ENCODE results near the gene ASCL3.
"Not testable (repeated sequence)": the region's sequence is repeated elsewhere in the genome, so short reads cannot be mapped to it uniquely, and the experiment has no call there.

The ASCL3 gene

DNA sequence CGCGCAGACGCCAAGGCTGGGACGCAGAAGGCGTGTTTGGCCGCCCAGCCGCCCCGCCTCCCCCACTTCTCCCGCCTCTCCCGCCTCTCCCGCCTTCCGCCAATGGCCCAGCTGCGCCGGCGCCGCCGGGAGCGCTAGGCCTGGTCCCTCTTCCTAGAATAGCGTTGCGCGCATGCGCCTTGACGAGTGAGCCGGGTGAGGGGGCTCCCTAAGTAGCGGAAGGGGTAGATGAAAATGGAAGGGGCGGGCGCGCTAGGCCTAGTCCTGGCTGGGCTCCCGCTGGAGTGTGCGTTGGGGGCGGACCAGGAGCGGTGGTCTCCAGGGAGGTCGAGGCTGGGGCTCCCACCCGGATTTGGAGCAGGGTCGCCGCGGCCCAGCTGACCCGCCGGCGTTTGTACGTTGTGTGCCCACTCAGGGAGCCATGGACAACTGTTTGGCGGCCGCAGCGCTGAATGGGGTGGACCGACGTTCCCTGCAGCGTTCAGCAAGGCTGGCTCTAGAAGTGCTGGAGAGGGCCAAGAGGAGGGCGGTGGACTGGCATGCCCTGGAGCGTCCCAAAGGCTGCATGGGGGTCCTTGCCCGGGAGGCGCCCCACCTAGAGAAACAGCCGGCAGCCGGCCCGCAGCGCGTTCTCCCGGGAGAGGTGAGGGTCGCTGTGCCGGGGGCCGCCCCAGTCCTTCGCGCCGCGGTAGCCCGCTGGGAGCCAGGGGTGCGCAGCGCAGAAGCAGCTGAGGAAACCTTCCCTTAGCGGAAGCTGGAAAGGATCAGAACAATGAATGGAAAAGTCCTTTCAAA lies 31.6 kb downstream of the ASCL3 start, which contains the start of gene AKIP1:
Gene AKIP1, plus strand, starts transcription at position 161 of the 795 bp plus-strand sequence. Its CDS starts 261 bp downstream, at position 422.
- DNase-seq (ENCODE audit: low spot score): peak; percentile 93
- TF ChIP-seq, protein P1, sequence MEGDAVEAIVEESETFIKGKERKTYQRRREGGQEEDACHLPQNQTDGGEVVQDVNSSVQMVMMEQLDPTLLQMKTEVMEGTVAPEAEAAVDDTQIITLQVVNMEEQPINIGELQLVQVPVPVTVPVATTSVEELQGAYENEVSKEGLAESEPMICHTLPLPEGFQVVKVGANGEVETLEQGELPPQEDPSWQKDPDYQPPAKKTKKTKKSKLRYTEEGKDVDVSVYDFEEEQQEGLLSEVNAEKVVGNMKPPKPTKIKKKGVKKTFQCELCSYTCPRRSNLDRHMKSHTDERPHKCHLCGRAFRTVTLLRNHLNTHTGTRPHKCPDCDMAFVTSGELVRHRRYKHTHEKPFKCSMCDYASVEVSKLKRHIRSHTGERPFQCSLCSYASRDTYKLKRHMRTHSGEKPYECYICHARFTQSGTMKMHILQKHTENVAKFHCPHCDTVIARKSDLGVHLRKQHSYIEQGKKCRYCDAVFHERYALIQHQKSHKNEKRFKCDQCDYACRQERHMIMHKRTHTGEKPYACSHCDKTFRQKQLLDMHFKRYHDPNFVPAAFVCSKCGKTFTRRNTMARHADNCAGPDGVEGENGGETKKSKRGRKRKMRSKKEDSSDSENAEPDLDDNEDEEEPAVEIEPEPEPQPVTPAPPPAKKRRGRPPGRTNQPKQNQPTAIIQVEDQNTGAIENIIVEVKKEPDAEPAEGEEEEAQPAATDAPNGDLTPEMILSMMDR (IDR thresholded peaks at IDR 0.05; ENCODE audit: extremely low read depth, insufficient read depth, missing control alignments): no peak
- in situ Hi-C loops (cut with MboI; ENCODE audit: low pct_unique_long_range_greater_than_20kb, low sequenced_read_pairs, unreplicated experiment): no loop called here

DNA sequence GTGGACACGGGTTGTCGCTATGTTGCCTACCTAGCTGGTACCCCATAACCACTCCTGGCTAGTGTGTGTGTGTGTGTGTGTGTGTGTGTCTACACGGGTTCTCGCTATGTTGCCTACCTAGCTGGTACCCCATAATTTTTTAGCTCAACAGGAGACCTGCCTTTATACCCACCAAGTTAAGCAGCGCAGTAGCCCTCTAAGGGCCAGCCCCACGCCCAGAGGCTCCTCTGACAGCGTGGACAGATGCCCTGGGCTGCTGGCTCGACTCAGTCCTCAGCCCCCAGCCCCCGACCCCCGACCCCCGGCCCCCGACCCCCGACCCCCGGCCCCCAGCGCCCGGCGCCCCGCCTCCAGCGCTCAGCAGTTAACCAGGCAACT lies 32.2 kb downstream of the ASCL3 start:
- no peak for DNase-seq (ENCODE audit: low spot score)
- in situ Hi-C loops (cut with MboI; ENCODE audit: low pct_unique_long_range_greater_than_20kb, low sequenced_read_pairs, unreplicated experiment): no loop called here
- TF ChIP-seq, protein P1 (IDR thresholded peaks at IDR 0.05; ENCODE audit: extremely low read depth, insufficient read depth, missing control alignments): no peak

- TF ChIP-seq, protein P1 (IDR thresholded peaks at IDR 0.05; ENCODE audit: extremely low read depth, insufficient read depth, missing control alignments): no peak
- DNase-seq (ENCODE audit: low spot score): no peak
- in situ Hi-C loops (cut with MboI; ENCODE audit: low pct_unique_long_range_greater_than_20kb, low sequenced_read_pairs, unreplicated experiment): no loop called here
These were observed 34.7 kb downstream of the ASCL3 start for GRCh38 chr11:8908099-8908498.

DNA sequence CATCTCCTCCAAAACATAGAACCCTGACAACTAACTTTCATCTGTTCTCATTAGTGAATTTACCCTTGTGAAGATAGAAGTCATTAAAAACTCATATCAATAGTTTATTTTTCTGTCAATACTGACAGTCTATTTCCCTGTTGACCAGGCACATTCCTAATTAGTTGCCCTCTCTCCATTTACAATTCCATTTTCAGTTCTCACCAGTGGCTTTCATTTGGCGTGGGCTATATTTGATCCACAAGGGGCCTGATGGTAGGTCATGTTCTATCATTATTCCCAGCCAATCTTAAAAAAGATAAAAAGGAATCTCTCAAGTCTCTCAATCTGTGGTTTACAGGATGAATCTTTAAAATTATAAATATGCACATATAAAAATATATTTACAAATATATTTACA lies 35.7 kb downstream of the ASCL3 start:
- TF ChIP-seq, protein P1 (IDR thresholded peaks at IDR 0.05; ENCODE audit: extremely low read depth, insufficient read depth, missing control alignments): no peak
- in situ Hi-C loops (cut with MboI; ENCODE audit: low pct_unique_long_range_greater_than_20kb, low sequenced_read_pairs, unreplicated experiment): no loop called here
- no peak for DNase-seq (ENCODE audit: low spot score)

DNA sequence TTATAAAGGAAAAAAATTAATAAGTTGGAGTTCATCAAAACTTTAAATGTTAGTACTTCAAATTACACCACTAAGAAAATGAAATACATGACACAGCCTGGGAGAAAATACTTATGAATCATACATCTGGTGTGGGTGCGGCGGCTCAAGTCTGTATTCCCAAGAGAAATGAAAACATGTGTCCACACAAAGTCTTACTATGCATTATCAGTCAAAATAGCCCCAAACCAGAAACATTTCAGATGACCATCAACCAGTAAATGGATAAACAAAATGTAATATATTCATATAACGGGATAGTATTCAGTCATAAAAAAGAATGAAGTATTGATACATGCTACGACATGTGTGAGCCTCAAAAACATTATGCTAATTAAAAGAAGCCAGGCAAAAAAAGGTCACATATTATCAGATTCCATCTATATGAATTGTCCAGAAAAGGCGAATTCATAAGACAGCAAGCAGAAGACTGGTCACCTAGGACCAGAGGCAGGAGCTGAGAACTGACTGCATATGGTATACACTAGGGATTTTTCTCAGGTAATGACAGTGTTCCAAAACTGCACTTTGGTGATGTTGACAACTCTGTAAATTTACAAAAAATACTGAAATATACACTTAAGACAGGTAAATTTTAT lies 37.2 kb downstream of the ASCL3 start:
- in situ Hi-C loops (cut with MboI; ENCODE audit: low pct_unique_long_range_greater_than_20kb, low sequenced_read_pairs, unreplicated experiment): no loop called here
- no peak for DNase-seq (ENCODE audit: low spot score)
- TF ChIP-seq, protein P1 (IDR thresholded peaks at IDR 0.05; ENCODE audit: extremely low read depth, insufficient read depth, missing control alignments): no peak

GRCh38 chr11:8899119-8899753 lies 43.6 kb downstream of the ASCL3 start:
- TF ChIP-seq, protein P1 (IDR thresholded peaks at IDR 0.05; ENCODE audit: extremely low read depth, insufficient read depth, missing control alignments): no peak
- no peak for DNase-seq (ENCODE audit: low spot score)

GRCh38 chr11:8891185-8891584 lies 51.6 kb downstream of the ASCL3 start:
- DNase-seq (ENCODE audit: low spot score); in situ Hi-C loops (cut with MboI; ENCODE audit: low pct_unique_long_range_greater_than_20kb, low sequenced_read_pairs, unreplicated experiment): not testable (repeated sequence)

More at GRCh38 chr11:8899119-8899753, 43.6 kb downstream of the ASCL3 start:
- in situ Hi-C loops (cut with MboI; ENCODE audit: low pct_unique_long_range_greater_than_20kb, low sequenced_read_pairs, unreplicated experiment): no loop called here

Measured in GM13977 (cell line).